ENCODE measurements around the gene LHFPL3. TPM values are rescaled to one million over a fixed set of nuclear protein-coding genes. Genes with fewer than 3 reads are reported as not detected.
A peak's percentile ranks its signal among the peaks of the same experiment; 100 is the strongest.
"Not testable (repeated sequence)": the region's sequence is repeated elsewhere in the genome, so short reads cannot be mapped to it uniquely, and the experiment has no call there.

The LHFPL3 gene
- polyA plus RNA-seq, 1 donor: 10.0 TPM

- not testable (repeated sequence) for DNase-seq
These were observed 267.2 kb downstream of the LHFPL3 start for GRCh38 chr7:104595591-104595990.

- no peak for DNase-seq
These were observed 275.6 kb downstream of the LHFPL3 start for GRCh38 chr7:104603957-104604356.

GRCh38 chr7:104604706-104605105 is 276.3 kb downstream of the LHFPL3 start:
- DNase-seq: no peak

GRCh38 chr7:104621321-104621720 is 292.9 kb downstream of the LHFPL3 start:
- no peak for DNase-seq

GRCh38 chr7:104625956-104626355 is 297.6 kb downstream of the LHFPL3 start:
- DNase-seq: no peak

- peak; percentile 60 for DNase-seq
These were observed 299.1 kb downstream of the LHFPL3 start for GRCh38 chr7:104627516-104627915.

GRCh38 chr7:104628017-104628416 is 299.6 kb downstream of the LHFPL3 start:
- DNase-seq: no peak

GRCh38 chr7:104629408-104629807 is 301.0 kb downstream of the LHFPL3 start:
- DNase-seq: no peak

- DNase-seq: no peak
These were observed 312.1 kb downstream of the LHFPL3 start for GRCh38 chr7:104640506-104640905.

- no peak for DNase-seq
These were observed 314.2 kb downstream of the LHFPL3 start for GRCh38 chr7:104642560-104642959.

- peak; percentile 13 for DNase-seq
These were observed 315.3 kb downstream of the LHFPL3 start for GRCh38 chr7:104643587-104644217.

GRCh38 chr7:104650991-104651640 is 322.7 kb downstream of the LHFPL3 start:
- peak; percentile 7 for DNase-seq

GRCh38 chr7:104652434-104652833 is 324.0 kb downstream of the LHFPL3 start:
- DNase-seq: no peak

GRCh38 chr7:104652865-104653264 is 324.5 kb downstream of the LHFPL3 start:
- no peak for DNase-seq

GRCh38 chr7:104653825-104654401 is 325.5 kb downstream of the LHFPL3 start:
- no peak for DNase-seq

- no peak for DNase-seq
These were observed 327.2 kb downstream of the LHFPL3 start for GRCh38 chr7:104655592-104655991.

GRCh38 chr7:104656467-104656866 is 328.1 kb downstream of the LHFPL3 start:
- DNase-seq: no peak

GRCh38 chr7:104657134-104657533 is 328.7 kb downstream of the LHFPL3 start:
- no peak for DNase-seq

- DNase-seq: no peak
These were observed 333.2 kb downstream of the LHFPL3 start for GRCh38 chr7:104661575-104661974.

- DNase-seq: no peak
These were observed 336.2 kb downstream of the LHFPL3 start for GRCh38 chr7:104664648-104665047.

- DNase-seq: no peak
These were observed 349.2 kb downstream of the LHFPL3 start for GRCh38 chr7:104677587-104677986.

GRCh38 chr7:104679085-104679484 is 350.7 kb downstream of the LHFPL3 start:
- no peak for DNase-seq

- DNase-seq: no peak
These were observed 357.9 kb downstream of the LHFPL3 start for GRCh38 chr7:104686286-104686685.

GRCh38 chr7:104694710-104695109 is 366.3 kb downstream of the LHFPL3 start:
- no peak for DNase-seq

Data from left kidney (tissue), 2 donors.